ENCODE data around the gene CADPS. TPM values are rescaled to one million over a fixed set of nuclear protein-coding genes. Genes with fewer than 3 reads are reported as not detected.

CADPS gene
- total RNA-seq, 1 experiment from 2014 or later = 7.0 TPM

GRCh38 chr3:62415312-62415801, 459.9 kb downstream of the CADPS start (continued):
- TF ChIP-seq ZNF281 (CRISPR knock-in tag; IDR thresholded peaks at IDR 0.05) (no peak), ZBTB43 (CRISPR knock-in tag; IDR thresholded peaks at IDR 0.05) (peak; percentile 73; the same call in 1 of the 2 replicates), ATF3 (CRISPR knock-in tag; conservative IDR thresholded peaks at IDR 0.05) (no peak), MAX (CRISPR knock-in tag; IDR thresholded peaks at IDR 0.05) (0 out of 2 replicates have a peak, but pooled peaks have one; percentile 20), TEAD1 (CRISPR knock-in tag; IDR thresholded peaks at IDR 0.05) (peak; percentile 86; the same call in 1 of the 2 replicates), USF1 (CRISPR knock-in tag; IDR thresholded peaks at IDR 0.05) (no peak), CDX4 (CRISPR knock-in tag; IDR thresholded peaks at IDR 0.05; ENCODE audit: borderline replicate concordance) (no peak), ZNF512 (CRISPR knock-in tag; IDR thresholded peaks at IDR 0.05; ENCODE audit: borderline replicate concordance) (no peak)

GRCh38 chr3:62414786-62415185, 460.4 kb downstream of the CADPS start:
- Mint-ChIP-seq H3K4me3 (peak overlapping the region; percentile 71), H3K27me3 (ENCODE audit: low read depth) (peaks cover 6% of the 10 kb centered on the region), H3K27ac (peak overlapping the region; percentile 86; the same call in 1 of the 2 replicates), H3K4me1 (peaks cover 30% of the 10 kb centered on the region), H3K36me3 (no peaks in the 10 kb centered on the region), H3K9me3 (0 out of 2 replicates have a peak, but pooled peaks cover 4% of the 10 kb centered on the region)
- CTCF ChIA-PET = interaction anchor here (1.0 to 2.6 kb wide), 4 partner anchors 15 to 78 kb away, joined by 3 to 7 read pairs (median 4); no protein-coding TSS in a partner anchor
- ATAC-seq (peak; percentile 62), DNase-seq (ENCODE audit: low spot score) (peak; percentile 54)
- POLR2A ChIA-PET = interaction anchor here (0.6 to 0.9 kb wide), 3 partner anchors 28 to 48 kb away, joined by 3 to 4 read pairs (median 3); no protein-coding TSS in a partner anchor
- TF ChIP-seq FOXJ3 (CRISPR knock-in tag; IDR thresholded peaks at IDR 0.05; ENCODE audit: borderline replicate concordance) = no peak
- no peak for TF ChIP-seq KAT7 (CRISPR knock-in tag; IDR thresholded peaks at IDR 0.05; ENCODE audit: borderline replicate concordance)
- no peak for TF ChIP-seq NFE2L1 (CRISPR knock-in tag; IDR thresholded peaks at IDR 0.05)
- TF ChIP-seq E2F5 (CRISPR knock-in tag; IDR thresholded peaks at IDR 0.05) = no peak
- no peak for TF ChIP-seq ARID4B (CRISPR knock-in tag; IDR thresholded peaks at IDR 0.05; ENCODE audit: borderline replicate concordance)
- TF ChIP-seq RORB (CRISPR knock-in tag; IDR thresholded peaks at IDR 0.05) = no peak
- TF ChIP-seq TCF7 (CRISPR knock-in tag; IDR thresholded peaks at IDR 0.05; ENCODE audit: low read depth) = no peak
- TF ChIP-seq USF2 (CRISPR knock-in tag; IDR thresholded peaks at IDR 0.05) = no peak
- no peak for TF ChIP-seq AR (CRISPR knock-in tag; IDR thresholded peaks at IDR 0.05)
